HepG2 (cell line): Measurements from ENCODE around the gene RAB36. TPM values are rescaled to one million over a fixed set of nuclear protein-coding genes. Genes with fewer than 3 reads are reported as not detected.

Experiments used
- BCL3 ChIP-seq: sonication (generic); formaldehyde crosslinking; IDR thresholded peaks from 2 replicates; pipeline ENCODE4 v1.5.1; 2020; ENCODE audit warnings: mild to moderate bottlenecking, missing genetic modification reagents, moderate library complexity
- ISL2 ChIP-seq: sonication (generic); formaldehyde crosslinking; IDR thresholded peaks from 2 replicates; pipeline ENCODE4 v1.5.0; 2020; ENCODE audit warnings: missing genetic modification reagents
- KDM2A ChIP-seq: sonication (generic); formaldehyde crosslinking; IDR thresholded peaks from 2 replicates; pipeline ENCODE4 v1.4.0; 2020; ENCODE audit warnings: low read depth, missing genetic modification reagents, borderline replicate concordance
- MED13 ChIP-seq: sonication (generic); formaldehyde crosslinking; IDR thresholded peaks from 2 replicates; pipeline ENCODE4 v1.5.0; 2020; ENCODE audit warnings: missing genetic modification reagents
- PHF8 ChIP-seq: sonication (generic); formaldehyde crosslinking; IDR thresholded peaks from 2 replicates; pipeline ENCODE4 v1.5.0; 2020; ENCODE audit warnings: missing genetic modification reagents
- RBAK ChIP-seq: sonication (generic); formaldehyde crosslinking; IDR thresholded peaks from 2 replicates; pipeline ENCODE4 v1.5.1; 2020; ENCODE audit warnings: mild to moderate bottlenecking, missing genetic modification reagents
- RXRA ChIP-seq: sonication (generic); formaldehyde crosslinking; IDR thresholded peaks from 2 replicates; pipeline ENCODE4 v1.5.1; 2020; ENCODE audit warnings: missing genetic modification reagents
- SAFB2 ChIP-seq: sonication (generic); formaldehyde crosslinking; IDR thresholded peaks from 2 replicates; pipeline ENCODE4 v1.5.1; 2020; ENCODE audit warnings: missing genetic modification reagents, low read depth, mild to moderate bottlenecking, borderline replicate concordance
- SKI ChIP-seq: fragments of 450-650 bp; IDR thresholded peaks from one replicate; pipeline ENCODE4 v1.6.1; 2018; ENCODE audit warnings: mild to moderate bottlenecking; ENCODE audit not compliant: partially characterized antibody
- TEAD2 ChIP-seq: sonication (generic); formaldehyde crosslinking; IDR thresholded peaks from 2 replicates; pipeline ENCODE4 v1.9.0; 2021; ENCODE audit warnings: missing genetic modification reagents
- ZBTB49 ChIP-seq: sonication (generic); formaldehyde crosslinking; IDR thresholded peaks from 2 replicates; pipeline ENCODE4 v1.4.0; 2020; ENCODE audit warnings: missing genetic modification reagents, borderline replicate concordance
- ZFY ChIP-seq: sonication (generic); formaldehyde crosslinking; IDR thresholded peaks from 2 replicates; pipeline ENCODE4 v1.4.0; 2020; ENCODE audit warnings: missing genetic modification reagents
- ZIK1 ChIP-seq: sonication (generic); formaldehyde crosslinking; IDR thresholded peaks from 2 replicates; pipeline ENCODE4 v1.5.0; 2020; ENCODE audit warnings: mild to moderate bottlenecking, low read depth, missing genetic modification reagents, borderline replicate concordance
- ZNF20 ChIP-seq: sonication (generic); formaldehyde crosslinking; IDR thresholded peaks from 2 replicates; pipeline ENCODE4 v1.4.0; 2020; ENCODE audit warnings: mild to moderate bottlenecking, moderate library complexity, missing genetic modification reagents
- ZNF275 ChIP-seq: sonication (generic); formaldehyde crosslinking; IDR thresholded peaks from 2 replicates; pipeline ENCODE4 v1.8.0; 2022; ENCODE audit warnings: missing genetic modification reagents, mild to moderate bottlenecking, inconsistent platforms, borderline replicate concordance
- ZNF276 ChIP-seq: sonication (generic); formaldehyde crosslinking; IDR thresholded peaks from 2 replicates; pipeline ENCODE4 v1.4.0; 2020; ENCODE audit warnings: mild to moderate bottlenecking, low read depth, missing genetic modification reagents
- ZNF329 ChIP-seq: sonication (generic); formaldehyde crosslinking; IDR thresholded peaks from 2 replicates; pipeline ENCODE4 v1.9.0; 2021; ENCODE audit warnings: low read depth, mild to moderate bottlenecking, missing genetic modification reagents
- ZNF660 ChIP-seq: sonication (generic); formaldehyde crosslinking; IDR thresholded peaks from 2 replicates; pipeline ENCODE4 v1.5.1; 2020; ENCODE audit warnings: mild to moderate bottlenecking, low read depth, missing genetic modification reagents, borderline replicate concordance
- ZNF746 ChIP-seq: sonication (generic); formaldehyde crosslinking; IDR thresholded peaks from 2 replicates; pipeline ENCODE4 v1.8.0; 2022; ENCODE audit warnings: mild to moderate bottlenecking, missing genetic modification reagents
- polyA plus RNA-seq, 8 experiments: library from polyadenylated mRNA; depleted of rRNA in 3 of 8; stranded (reverse) in 7 of 8; unstranded in 1 of 8; fragments of >200 nt; fragmentation: Illumina TruSeq in 4 of 8; extraction: Trizol in 4 of 8; gene quantifications; 2 replicates each; pipeline versions ENCODE4 v1.2.1 to v1.2.3, GENCODE V29; 2011 to 2016; ENCODE audit warnings: low read depth in 4 of 8, missing spikeins in 1 of 8, mixed read lengths in 1 of 8; ENCODE audit not compliant: insufficient read depth in 1 of 8
- total RNA-seq, 5 experiments: library from RNA; depleted of rRNA; stranded (reverse); fragments of >200 nt; fragmentation: Illumina TruSeq; extraction: Trizol; gene quantifications; 2 replicates each; pipeline ENCODE4 v1.2.3, GENCODE V29; 2016; ENCODE audit warnings: low read depth in 1 of 5
- TF ChIP-seq, protein P1 (sequence below): sonication (generic); formaldehyde crosslinking; IDR thresholded peaks from 2 replicates; pipeline ENCODE4 v1.5.0; 2020; ENCODE audit warnings: mild to moderate bottlenecking, missing genetic modification reagents

The RAB36 gene
- total and polyA plus RNA-seq, 2 of the 13 experiments (the other 11 are each of a cell fraction or from before 2014, with no cell fraction given), result 0.24 to 0.86 TPM

DNA sequence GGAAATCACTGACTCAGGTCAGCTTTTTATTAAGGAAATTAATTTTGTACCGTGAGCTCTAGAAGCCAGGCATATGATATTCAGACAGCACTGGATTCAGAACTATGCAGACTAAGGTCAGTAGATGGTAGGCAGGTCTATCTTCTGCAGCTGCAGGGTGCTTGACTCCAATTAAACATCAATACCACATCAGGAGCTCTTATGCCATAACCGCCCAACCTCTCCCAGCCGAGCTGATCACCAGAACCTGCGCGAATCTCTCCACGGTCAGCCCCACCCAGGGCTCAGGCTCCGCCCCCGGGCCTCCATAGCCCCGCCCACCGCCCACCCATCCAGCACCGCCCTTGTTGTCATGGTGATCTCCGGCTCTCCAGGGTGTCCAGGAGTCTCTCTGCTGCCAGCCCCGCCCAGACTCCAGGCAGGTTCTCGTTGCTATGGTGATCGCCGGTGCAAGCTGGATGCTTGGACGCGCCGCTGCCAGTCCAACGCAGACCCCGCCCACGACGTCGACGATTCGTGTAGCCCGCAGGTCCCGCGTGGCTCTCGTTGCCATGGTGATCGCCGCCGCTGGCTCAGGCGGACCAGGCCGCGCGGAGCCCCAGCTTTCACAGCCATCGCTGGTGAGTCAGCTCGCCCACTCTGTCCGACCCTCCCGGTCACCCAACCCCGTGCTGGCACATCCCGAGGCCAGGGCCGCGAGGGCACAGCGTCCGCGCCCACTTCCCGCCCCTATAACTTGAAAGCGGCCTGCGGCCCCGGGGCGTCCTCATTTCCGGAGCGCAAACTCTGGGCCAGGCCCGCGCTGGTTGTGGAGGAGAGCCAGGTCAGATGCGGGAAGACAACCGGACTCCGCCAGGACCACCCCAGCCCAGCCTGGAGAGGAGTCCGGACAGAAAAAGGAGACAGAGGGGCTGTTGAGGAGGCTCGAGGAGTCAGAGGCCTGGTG, at the start of gene RAB36 (continued):
- TF ChIP-seq BCL3 (CRISPR knock-in tag), result no peak
- TF ChIP-seq RXRA (CRISPR knock-in tag), result peak; percentile 31; the same call in 1 of the 2 replicates
- no peak for TF ChIP-seq ZNF276 (CRISPR knock-in tag)
- TF ChIP-seq TEAD2 (CRISPR knock-in tag), result no peak
- TF ChIP-seq MED13 (CRISPR knock-in tag), result no peak
- no peak for TF ChIP-seq RBAK (CRISPR knock-in tag)
- TF ChIP-seq ZNF275 (CRISPR knock-in tag), result no peak
- no peak for TF ChIP-seq ZIK1 (CRISPR knock-in tag)
- TF ChIP-seq ZFY (CRISPR knock-in tag), result peak; percentile 73
- TF ChIP-seq KDM2A, result peak; percentile 21; the same call in 1 of the 2 replicates
- TF ChIP-seq ZNF20 (CRISPR knock-in tag), result no peak
- TF ChIP-seq PHF8 (CRISPR knock-in tag), result no peak
- TF ChIP-seq ZNF660 (CRISPR knock-in tag), result no peak
- no peak for TF ChIP-seq SAFB2 (CRISPR knock-in tag)
- TF ChIP-seq SKI, result peak; percentile 7
- no peak for TF ChIP-seq ZNF329
- TF ChIP-seq ISL2 (CRISPR knock-in tag), result no peak
- TF ChIP-seq, protein P1, sequence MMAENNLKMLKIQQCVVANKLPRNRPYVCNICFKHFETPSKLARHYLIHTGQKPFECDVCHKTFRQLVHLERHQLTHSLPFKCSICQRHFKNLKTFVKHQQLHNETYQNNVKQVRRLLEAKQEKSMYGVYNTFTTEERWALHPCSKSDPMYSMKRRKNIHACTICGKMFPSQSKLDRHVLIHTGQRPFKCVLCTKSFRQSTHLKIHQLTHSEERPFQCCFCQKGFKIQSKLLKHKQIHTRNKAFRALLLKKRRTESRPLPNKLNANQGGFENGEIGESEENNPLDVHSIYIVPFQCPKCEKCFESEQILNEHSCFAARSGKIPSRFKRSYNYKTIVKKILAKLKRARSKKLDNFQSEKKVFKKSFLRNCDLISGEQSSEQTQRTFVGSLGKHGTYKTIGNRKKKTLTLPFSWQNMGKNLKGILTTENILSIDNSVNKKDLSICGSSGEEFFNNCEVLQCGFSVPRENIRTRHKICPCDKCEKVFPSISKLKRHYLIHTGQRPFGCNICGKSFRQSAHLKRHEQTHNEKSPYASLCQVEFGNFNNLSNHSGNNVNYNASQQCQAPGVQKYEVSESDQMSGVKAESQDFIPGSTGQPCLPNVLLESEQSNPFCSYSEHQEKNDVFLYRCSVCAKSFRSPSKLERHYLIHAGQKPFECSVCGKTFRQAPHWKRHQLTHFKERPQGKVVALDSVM (CRISPR knock-in tag), result no peak
- no peak for TF ChIP-seq ZBTB49
- no peak for TF ChIP-seq ZNF746 (CRISPR knock-in tag)
